ENCODE data around the gene RND1.

The RND1 gene

DNA sequence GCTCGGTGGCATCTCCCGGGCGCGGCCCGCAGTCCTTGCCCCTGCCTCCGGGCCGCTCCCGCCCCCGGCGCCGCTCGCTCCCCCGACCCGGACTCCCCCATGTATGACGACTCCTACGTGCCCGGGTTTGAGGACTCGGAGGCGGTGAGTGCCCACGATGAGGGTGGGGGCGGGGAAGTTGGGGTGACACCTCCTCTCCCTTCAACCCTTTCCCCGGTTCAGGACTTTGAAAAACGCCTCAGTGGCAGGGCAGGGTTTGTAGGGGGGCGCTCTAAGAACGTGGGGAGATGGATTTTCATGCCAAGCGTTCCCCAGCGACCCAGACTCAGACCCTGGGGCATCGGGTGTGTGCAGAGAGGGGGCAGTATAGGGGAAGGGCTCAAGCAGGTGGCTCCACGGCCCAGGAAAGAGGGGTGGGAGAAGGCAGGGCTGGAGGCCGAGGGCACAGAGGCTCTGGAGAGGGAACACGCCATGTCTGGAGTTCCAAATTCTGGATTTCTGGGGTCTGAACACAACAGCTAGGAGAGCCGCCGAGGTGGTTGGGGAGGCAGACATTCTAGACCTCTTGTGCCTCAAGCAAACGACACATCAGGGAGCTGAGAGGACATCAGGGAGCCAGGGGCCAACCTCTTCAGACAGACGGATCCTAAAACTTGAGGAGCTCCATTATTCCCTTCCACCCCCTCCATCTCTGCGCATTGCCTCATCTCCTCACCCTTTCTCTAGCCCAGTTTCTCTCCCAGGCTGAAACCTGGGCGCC lies 46.7 kb downstream of the RND1 start:
- H3K27me3 ChIP-seq (ENCODE audit: insufficient read depth, low read depth, severe bottlenecking): no peaks in the 10 kb centered on the region
- peak overlapping the region; percentile 85 for H3K27ac ChIP-seq
- H3K4me3 ChIP-seq (ENCODE audit: low read depth, low read length): peak overlapping the region; percentile 72
- peaks cover 13% of the 10 kb centered on the region; the same call in 1 of the 2 replicates for H3K36me3 ChIP-seq
- peak; percentile 39 for DNase-seq
- TF ChIP-seq, protein P1, sequence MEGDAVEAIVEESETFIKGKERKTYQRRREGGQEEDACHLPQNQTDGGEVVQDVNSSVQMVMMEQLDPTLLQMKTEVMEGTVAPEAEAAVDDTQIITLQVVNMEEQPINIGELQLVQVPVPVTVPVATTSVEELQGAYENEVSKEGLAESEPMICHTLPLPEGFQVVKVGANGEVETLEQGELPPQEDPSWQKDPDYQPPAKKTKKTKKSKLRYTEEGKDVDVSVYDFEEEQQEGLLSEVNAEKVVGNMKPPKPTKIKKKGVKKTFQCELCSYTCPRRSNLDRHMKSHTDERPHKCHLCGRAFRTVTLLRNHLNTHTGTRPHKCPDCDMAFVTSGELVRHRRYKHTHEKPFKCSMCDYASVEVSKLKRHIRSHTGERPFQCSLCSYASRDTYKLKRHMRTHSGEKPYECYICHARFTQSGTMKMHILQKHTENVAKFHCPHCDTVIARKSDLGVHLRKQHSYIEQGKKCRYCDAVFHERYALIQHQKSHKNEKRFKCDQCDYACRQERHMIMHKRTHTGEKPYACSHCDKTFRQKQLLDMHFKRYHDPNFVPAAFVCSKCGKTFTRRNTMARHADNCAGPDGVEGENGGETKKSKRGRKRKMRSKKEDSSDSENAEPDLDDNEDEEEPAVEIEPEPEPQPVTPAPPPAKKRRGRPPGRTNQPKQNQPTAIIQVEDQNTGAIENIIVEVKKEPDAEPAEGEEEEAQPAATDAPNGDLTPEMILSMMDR (IDR thresholded peaks at IDR 0.05; ENCODE audit: low read depth, low read length): peak; percentile 37; the same call in 1 of the 2 replicates
- no peaks in the 10 kb centered on the region for H3K9me3 ChIP-seq (ENCODE audit: severe bottlenecking)

DNA sequence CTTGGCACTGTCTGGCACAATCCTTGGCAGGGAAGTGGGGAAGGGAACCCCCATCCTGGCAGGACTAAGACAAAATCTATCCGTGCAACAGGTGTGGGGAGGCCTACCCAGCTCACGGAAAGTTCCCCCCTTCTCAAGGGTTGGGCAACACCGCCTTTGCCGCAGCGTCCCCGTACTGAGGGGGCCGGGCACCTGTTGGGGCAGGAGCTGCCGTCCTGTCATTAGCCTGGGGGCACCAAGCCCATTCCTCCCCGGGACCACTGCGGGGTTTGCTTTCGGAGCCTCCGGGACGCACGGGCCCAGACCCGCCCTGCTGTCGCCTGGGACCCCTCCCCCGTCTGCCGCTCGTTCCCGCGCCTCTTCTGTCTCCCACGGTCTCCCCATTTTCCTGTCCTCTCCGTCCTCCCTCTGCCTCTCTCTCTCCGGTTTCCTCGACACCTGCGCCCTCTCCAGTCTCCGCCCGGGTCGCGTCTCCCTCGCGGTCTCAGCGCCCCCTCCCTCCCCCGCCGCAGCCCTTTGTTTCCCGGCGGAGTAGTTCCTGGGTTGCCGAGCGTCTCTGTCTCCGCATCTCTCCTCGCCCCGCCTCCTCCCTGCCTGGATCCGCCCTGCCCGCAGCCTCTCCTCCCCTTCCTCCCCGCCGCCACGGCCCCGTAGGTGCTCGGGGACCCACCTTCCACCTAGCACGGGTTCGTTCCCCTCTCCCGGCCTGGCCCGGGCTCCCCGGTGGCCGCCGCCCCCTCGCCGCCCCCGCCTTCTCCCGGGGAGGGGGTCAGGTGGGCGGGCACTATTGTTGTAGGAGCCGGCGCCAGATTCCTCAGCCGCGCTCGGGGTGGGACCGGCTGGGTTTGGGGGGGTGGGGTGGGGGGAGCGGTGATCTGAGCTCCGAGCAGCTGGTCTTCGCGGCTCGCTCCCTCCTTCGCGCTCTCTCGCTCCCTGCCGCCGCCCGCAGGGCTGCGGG lies 47.5 kb downstream of the RND1 start, which contains the start of gene CACNB3:
CACNB3 (plus strand) TSS at position 624 of the 958 bp plus-strand sequence. CDS start 434 bp downstream, outside the sequence.
- peak within 1 kb of the TSS; percentile 85 for H3K27ac ChIP-seq
- TF ChIP-seq, protein P1 (IDR thresholded peaks at IDR 0.05; ENCODE audit: low read depth, low read length): no peak
- DNase-seq: peak; percentile 92

DNA sequence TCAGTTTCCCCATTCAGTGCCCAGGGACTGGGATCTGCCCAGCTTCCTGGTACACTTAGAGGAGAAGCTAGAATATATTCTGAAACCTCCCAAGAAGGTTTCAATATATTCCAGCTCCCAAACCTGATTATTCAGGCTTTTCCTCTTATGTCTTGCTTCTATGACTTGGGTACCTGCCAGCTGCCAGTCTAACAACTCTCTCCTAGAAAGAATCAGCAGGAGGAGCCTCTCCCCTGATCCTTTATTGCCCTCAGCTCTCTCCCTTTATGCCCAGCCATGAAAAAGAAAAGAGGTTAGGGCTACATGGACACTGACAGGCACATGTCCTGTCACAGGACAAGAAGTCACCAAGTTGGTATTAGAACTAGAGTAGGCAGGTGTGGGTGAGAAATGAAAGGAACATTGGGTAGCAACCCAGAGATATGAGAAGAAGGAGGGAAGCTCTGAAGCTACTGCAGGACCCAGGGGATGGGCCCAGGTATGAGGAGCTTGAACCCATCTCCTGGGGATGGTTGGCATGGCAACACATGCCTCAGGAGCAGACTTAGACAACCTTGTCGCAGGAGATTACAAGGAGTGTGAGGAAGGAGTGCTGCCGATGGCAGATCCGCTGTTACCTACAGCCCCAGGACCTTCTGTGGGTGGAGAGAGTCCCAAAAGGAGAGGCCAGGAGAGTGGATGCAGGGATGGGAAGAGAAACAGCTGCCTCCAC lies 49.4 kb downstream of the RND1 start:
- DNase-seq: no peak
- Histone ChIP-seq H3K36me3 (no peaks in the 10 kb centered on the region), H3K27ac (no peak overlapping the region), H3K9me3 (ENCODE audit: severe bottlenecking) (no peaks in the 10 kb centered on the region), H3K27me3 (ENCODE audit: insufficient read depth, low read depth, severe bottlenecking) (no peaks in the 10 kb centered on the region), H3K4me3 (ENCODE audit: low read depth, low read length) (peak overlapping the region; percentile 82; the same call in 1 of the 2 replicates)
- TF ChIP-seq, protein P1 (IDR thresholded peaks at IDR 0.05; ENCODE audit: low read depth, low read length): no peak

More for the DNA sequence above, 47.5 kb downstream of the RND1 start, which contains the start of gene CACNB3:
- Histone ChIP-seq H3K4me3 (ENCODE audit: low read depth, low read length) (peak within 1 kb of the TSS; percentile 72), H3K36me3 (peaks cover 6% of the 10 kb centered on the region; the same call in 1 of the 2 replicates), H3K9me3 (ENCODE audit: severe bottlenecking) (no peaks in the 10 kb centered on the region), H3K27me3 (ENCODE audit: insufficient read depth, low read depth, severe bottlenecking) (no peaks in the 10 kb centered on the region)

DNA sequence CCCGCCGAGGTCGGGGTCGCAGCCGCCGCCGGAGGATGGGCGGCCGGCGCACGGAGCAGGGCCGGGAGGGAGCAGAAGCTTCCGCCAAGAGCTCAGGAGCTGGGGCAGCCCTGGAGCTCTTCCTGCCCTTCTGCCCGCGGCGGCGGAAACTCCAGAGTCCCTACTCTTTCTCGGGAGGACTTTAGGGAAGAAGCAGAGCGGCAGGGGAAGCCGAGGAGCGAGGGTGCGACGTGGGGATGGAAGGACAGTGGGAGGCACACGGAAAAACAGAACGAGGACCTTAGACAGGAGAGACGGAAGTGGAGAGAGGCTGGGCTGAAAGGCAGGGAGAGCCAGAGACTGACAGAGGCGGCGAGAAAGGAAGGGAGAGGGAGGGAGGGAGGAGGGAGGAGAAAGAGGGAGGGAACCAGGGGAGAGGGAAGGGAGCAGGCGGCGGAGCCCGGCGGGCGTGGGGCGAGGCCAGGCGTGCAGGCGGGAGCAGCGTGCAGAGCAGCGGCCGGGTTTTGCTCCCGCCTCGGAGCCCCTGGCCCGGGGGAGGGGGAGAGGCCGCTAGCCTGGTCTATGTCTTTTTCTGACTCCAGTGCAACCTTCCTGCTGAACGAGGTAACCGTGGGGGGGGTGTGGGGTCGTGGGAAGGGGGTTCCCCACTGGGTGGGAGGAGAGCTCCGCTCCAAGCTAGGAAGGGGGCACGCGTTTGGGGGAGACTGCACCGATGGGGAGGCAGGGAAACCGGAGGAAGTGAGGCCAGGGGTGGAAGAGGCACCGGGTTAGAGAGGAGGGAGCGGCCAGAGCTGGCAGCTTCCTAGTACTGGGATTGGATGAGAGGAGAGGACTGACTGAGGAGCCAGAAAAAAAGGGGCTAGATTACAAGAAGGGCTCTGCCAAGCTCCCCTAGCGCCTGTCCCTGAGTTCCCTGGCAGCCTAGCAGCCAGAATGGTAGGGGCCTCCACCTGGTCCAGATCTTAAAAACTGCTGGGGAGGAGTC lies 50.3 kb downstream of the RND1 start:
- Histone ChIP-seq H3K9me3 (ENCODE audit: severe bottlenecking) (no peaks in the 10 kb centered on the region), H3K27ac (peak overlapping the region; percentile 80), H3K4me3 (ENCODE audit: low read depth, low read length) (peak overlapping the region; percentile 82), H3K27me3 (ENCODE audit: insufficient read depth, low read depth, severe bottlenecking) (no peaks in the 10 kb centered on the region), H3K36me3 (no peaks in the 10 kb centered on the region)
- DNase-seq: peak; percentile 87
- TF ChIP-seq, protein P1 (IDR thresholded peaks at IDR 0.05; ENCODE audit: low read depth, low read length): no peak
